ENCODE data around the gene ZNF286A.
"Not testable (repeated sequence)": the region's sequence is repeated elsewhere in the genome, so short reads cannot be mapped to it uniquely, and the experiment has no call there.

DNA sequence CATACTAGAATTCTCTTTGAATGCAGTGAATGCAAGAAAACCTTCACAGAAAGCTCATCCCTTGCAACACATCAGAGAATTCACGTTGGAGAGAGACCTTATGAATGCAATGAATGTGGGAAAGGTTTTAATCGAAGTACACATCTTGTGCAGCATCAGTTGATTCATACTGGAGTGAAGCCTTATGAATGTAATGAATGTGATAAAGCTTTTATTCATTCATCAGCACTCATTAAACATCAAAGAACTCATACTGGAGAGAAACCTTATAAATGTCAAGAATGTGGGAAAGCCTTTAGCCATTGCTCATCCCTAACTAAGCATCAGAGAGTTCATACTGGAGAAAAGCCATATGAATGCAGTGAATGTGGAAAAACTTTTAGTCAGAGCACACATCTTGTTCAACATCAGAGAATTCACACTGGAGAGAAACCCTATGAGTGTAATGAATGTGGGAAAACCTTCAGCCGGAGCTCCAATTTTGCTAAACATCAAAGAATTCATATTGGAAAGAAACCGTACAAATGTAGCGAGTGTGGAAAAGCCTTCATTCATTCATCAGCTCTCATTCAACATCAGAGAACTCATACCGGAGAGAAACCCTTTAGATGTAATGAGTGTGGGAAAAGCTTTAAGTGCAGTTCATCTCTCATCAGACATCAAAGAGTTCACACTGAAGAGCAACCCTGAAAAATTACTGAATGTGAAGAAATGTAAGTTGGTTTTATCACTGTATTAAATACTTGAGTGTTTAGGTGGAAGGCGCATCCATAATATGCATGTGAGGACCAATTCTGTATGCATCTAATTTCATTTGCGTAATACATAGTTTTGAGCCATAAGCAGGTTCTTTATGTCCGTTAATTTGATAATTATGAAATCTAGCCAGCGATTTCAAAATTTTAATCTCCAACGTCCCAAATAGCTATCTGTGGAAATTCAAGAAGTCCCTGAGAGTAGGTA is 17.3 kb downstream of the ZNF286A start:
- TF ChIP-seq, protein P1, sequence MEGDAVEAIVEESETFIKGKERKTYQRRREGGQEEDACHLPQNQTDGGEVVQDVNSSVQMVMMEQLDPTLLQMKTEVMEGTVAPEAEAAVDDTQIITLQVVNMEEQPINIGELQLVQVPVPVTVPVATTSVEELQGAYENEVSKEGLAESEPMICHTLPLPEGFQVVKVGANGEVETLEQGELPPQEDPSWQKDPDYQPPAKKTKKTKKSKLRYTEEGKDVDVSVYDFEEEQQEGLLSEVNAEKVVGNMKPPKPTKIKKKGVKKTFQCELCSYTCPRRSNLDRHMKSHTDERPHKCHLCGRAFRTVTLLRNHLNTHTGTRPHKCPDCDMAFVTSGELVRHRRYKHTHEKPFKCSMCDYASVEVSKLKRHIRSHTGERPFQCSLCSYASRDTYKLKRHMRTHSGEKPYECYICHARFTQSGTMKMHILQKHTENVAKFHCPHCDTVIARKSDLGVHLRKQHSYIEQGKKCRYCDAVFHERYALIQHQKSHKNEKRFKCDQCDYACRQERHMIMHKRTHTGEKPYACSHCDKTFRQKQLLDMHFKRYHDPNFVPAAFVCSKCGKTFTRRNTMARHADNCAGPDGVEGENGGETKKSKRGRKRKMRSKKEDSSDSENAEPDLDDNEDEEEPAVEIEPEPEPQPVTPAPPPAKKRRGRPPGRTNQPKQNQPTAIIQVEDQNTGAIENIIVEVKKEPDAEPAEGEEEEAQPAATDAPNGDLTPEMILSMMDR (IDR thresholded peaks at IDR 0.05) = not testable (repeated sequence)
- TF ChIP-seq POLR2AphosphoS5 (IDR thresholded peaks at IDR 0.05) = not testable (repeated sequence)
